ENCODE data around the gene PARP6.
"Not testable (repeated sequence)": the region's sequence is repeated elsewhere in the genome, so short reads cannot be mapped to it uniquely, and the experiment has no call there.

Gene PARP6

DNA sequence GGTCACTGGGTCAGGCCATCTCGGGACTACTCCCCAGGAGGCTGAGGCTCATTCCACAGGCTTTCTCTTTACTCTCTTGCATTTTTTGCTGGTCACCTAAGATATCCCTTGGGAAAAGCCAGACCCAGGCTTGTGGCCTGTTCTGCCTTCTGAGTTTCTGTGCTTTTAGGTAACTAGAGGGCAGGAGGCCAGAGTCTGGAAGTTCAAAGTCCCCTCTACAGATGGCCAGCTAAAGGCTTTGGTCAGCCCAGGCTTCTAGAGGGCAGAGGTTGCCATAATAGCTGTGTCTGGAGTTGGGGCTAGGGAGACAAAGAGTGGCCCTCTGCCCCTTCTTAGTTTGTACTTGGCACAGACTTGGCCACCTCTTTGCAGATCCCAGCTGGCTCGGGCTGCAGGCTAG is 8.4 kb upstream of the PARP6 start:
- DNase-seq (ENCODE audit: low spot score): no peak

- no peak for DNase-seq (ENCODE audit: low spot score)
Observed at GRCh38 chr15:72278737-72279136, 6.4 kb upstream of the PARP6 start.

DNA sequence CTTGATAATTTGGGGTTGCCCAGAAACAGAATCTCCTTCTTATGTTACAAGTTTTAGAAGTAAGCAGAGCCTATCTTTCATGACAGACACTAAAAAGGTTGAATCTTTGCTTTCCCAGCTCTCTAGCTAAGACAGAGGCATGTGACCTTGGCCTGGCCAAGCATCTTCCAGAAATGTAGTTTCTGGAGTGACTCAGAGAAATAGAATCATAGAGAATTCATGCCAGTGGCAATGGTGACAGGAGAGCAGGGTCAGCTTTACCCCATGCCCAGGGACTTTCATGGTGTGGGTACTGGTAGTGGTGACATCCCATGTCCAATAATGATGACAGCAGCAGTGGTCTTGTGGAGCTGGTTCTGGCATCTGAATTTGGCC is 4.0 kb upstream of the PARP6 start:
- DNase-seq (ENCODE audit: low spot score): no peak

DNA sequence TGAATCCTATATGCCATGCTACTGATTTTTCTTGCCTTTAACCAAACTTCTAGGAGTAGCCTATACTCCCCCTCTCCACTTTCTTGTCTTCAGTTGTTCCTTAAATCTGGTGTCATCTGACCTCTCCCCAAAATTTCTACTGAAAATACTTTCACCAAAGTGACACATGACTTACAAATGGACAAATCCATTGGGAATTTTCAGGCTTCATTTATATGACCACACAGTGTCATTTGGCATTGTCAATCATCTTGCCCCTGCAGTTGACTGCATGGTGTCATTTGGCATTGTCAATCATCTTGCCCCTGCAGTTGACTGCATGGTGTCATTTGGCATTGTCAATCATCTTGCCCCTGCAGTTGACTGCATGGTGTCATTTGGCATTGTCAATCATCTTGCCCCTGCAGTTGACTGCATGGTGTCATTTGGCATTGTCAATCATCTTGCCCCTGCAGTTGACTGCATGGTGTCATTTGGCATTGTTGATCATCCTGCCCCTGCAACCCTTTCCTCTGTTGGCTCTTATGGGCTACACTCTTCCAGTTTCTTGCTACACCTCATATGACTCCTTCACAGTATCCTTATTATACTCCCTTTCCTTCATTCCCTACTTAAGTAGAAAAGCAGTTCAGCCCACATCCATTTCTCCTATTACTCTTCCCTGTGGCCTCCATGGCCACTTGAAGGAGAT is 3.4 kb upstream of the PARP6 start:
- not testable (repeated sequence) for DNase-seq (ENCODE audit: low spot score)

DNA sequence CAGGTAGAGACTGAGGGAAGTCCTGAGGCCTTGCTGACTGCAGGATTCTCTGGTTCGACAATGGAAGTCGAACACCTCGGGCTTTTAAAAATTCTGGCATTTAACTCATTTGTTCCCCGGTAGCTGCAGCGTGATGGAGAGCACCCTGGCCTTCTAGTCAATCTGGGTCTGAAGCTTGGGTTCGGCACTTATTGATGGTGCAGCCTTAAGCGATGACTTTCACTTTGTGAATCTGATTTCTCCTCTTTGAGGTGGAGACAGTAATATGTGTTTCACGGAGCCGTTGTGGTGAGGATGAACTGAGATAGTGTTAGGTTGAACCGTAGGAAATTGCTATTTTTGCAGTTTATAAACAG is 621 bp upstream of the PARP6 start:
- DNase-seq (ENCODE audit: low spot score): no peak

GRCh38 chr15:72271895-72272212 is 500 bp downstream of the PARP6 start:
- DNase-seq (ENCODE audit: low spot score): no peak

- DNase-seq (ENCODE audit: low spot score): no peak
Observed at GRCh38 chr15:72271221-72271620, 1.1 kb downstream of the PARP6 start.

GRCh38 chr15:72269739-72270138 is 2.6 kb downstream of the PARP6 start:
- DNase-seq (ENCODE audit: low spot score): no peak

- DNase-seq (ENCODE audit: low spot score): no peak
Observed at GRCh38 chr15:72265031-72265430, 7.3 kb downstream of the PARP6 start.

- DNase-seq (ENCODE audit: low spot score): no peak
Observed at GRCh38 chr15:72252663-72253299, 19.6 kb downstream of the PARP6 start.

GRCh38 chr15:72249142-72249810 is 23.1 kb downstream of the PARP6 start:
- DNase-seq (ENCODE audit: low spot score): no peak

DNA sequence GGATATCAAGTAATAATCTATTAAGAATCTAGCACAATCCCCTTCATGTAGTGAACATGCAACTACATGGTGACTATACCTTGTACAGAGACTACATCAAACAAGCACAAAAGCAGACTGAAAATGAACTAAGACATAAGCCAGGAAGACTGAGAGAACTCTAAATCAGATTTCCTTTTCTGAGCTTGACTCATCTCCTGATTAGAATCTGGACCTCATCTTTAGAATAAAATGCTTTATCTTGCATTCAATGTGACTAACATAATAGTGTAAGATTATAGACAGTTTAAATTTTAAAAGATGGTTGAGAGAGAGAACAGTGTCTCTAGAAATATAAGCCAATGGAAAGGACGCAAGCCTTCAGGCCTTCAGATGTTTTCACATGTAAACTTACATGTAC is 23.8 kb downstream of the PARP6 start:
- no peak for DNase-seq (ENCODE audit: low spot score)

GRCh38 chr15:72242775-72243370 is 29.5 kb downstream of the PARP6 start:
- no peak for DNase-seq (ENCODE audit: low spot score)

DNA sequence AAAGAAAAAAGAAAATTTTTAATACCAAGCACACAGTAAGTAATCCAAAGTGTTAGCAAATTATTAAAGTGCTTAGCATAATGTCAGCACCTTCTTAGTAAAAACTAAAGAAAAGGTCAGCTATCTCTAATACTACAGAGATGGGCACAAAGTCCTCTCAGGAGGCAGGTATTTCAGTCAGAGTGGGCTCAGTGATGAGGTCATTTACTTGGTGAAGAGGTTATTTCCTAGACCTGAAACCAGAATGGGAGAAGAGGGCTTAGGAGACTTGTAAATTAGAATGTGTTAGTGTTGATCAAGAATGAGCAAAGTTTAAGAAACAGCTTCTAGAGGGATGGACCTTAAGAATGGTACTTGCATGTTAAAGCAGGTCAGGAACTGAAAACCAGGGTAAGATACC is 32.7 kb downstream of the PARP6 start:
- DNase-seq (ENCODE audit: low spot score): no peak

- DNase-seq (ENCODE audit: low spot score): no peak
Observed at GRCh38 chr15:72238586-72238985, 33.8 kb downstream of the PARP6 start.

- DNase-seq (ENCODE audit: low spot score): no peak
Observed at GRCh38 chr15:72237853-72238224, 34.5 kb downstream of the PARP6 start.

DNA sequence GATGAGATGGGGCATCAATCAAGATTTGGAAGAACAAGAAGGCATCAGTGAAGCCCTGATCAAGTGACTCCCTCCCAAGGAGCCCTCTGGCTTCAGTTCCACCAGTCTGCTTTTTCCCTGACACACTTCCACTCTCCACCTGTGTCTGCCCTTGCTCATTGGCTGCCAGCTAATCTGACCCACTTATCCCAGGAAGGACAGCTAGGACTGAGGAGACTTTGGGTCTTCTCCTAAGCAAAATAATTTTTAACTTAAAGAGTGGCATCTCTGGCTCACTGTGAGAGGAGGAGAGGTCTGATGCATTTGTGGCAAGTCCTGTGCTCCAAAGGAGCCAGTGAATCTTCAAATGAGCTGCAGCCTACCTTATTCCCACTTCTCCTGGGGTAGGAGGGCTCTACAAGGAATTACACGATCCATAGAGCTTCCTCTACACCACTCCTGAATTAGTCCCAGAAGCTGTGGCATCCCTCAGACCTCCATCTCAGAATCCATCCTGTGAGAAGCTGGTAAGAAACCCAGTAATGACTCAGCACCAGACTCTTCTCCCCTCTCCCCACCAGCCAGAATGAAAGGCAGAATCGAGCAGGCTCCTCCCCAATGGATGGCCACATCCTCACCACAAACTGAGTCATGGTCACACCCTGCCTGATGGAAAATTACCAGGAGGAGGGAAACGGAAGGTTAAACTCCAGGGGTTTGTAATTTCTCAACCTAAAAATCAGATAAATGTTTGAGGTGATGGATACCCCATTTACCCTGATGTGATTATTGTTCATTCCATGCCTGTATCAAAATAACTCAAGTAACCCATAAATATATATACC is 35.1 kb downstream of the PARP6 start:
- no peak for DNase-seq (ENCODE audit: low spot score)

- DNase-seq (ENCODE audit: low spot score): no peak
Observed at GRCh38 chr15:72236381-72237003, 35.9 kb downstream of the PARP6 start.

DNA sequence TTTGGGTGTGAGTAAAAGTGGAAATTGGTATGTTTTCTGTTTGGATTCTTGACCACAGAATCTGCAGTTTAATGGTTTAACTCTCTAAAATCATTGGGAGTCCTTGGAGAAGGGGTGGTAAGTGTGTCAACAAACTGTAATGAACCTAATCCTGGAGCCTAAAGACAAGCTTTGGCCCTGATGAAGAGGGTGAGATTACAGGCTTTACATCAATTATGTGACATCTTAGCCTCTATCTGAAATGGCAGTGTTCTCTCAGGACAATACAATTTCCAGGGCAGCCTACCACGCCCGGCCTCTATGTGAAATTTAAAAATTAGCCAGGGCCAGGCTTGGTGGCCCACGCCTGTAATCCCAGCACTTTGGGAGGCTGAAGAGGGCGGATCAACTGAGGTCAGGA is 37.1 kb downstream of the PARP6 start:
- DNase-seq (ENCODE audit: low spot score): no peak

- DNase-seq (ENCODE audit: low spot score): no peak
Observed at GRCh38 chr15:72233769-72234168, 38.6 kb downstream of the PARP6 start.

- DNase-seq (ENCODE audit: low spot score): no peak
Observed at GRCh38 chr15:72231833-72232478, 40.4 kb downstream of the PARP6 start.

Measured in ecto neural progenitor cell (in vitro differentiated cells).